Neural cell (in vitro differentiated cells): ENCODE results near the gene EPHA5. TPM values are rescaled to one million over a fixed set of nuclear protein-coding genes. Genes with fewer than 3 reads are reported as not detected.

Experiments
- H2AFZ ChIP-seq: fragments of 200-600, 300-800 bp; sonication (generic), shearing (Covaris generic); 2 replicates; pipeline ENCODE4 v1.6.0; 2014; ENCODE audit warnings: low read depth, mild to moderate bottlenecking, antibody characterized with exemption, low read length, moderate library complexity
- H3F3A ChIP-seq: fragments of 200-600 bp; shearing (Covaris generic); 2 replicates; pipeline ENCODE4 v1.6.1; 2016; ENCODE audit warnings: mild to moderate bottlenecking, moderate library complexity, mixed read lengths, antibody characterized with exemption, low read length; ENCODE audit not compliant: insufficient read depth, poor library complexity, severe bottlenecking
- H3K27ac ChIP-seq: fragments of 200-600, 300-800 bp; sonication (generic), shearing (Covaris generic); 2 replicates; pipeline ENCODE4 v1.5.1; 2014; ENCODE audit warnings: mild to moderate bottlenecking, low read length, moderate library complexity
- H3K27me3 ChIP-seq: fragments of 300-800, 200-600 bp; sonication (generic), shearing (Covaris generic); 2 replicates; pipeline ENCODE4 v1.6.0; 2014; ENCODE audit warnings: mild to moderate bottlenecking, low read depth, low read length, moderate library complexity; ENCODE audit not compliant: insufficient read depth
- H3K36me3 ChIP-seq: fragments of 300-800, 200-600 bp; sonication (generic), shearing (Covaris generic); 2 replicates; pipeline ENCODE4 v1.5.1; 2014; ENCODE audit warnings: mild to moderate bottlenecking, antibody characterized with exemption, low read length, moderate library complexity; ENCODE audit not compliant: insufficient read depth
- H3K4me2 ChIP-seq: fragments of 300-800, 200-600 bp; sonication (generic), shearing (Covaris generic); 2 replicates; pipeline ENCODE4 v1.6.0; 2014; ENCODE audit warnings: mild to moderate bottlenecking, low read length
- H3K4me3 ChIP-seq: fragments of 300-800, 200-600 bp; sonication (generic), shearing (Covaris generic); 2 replicates; pipeline ENCODE4 v1.5.1; 2014; ENCODE audit warnings: mild to moderate bottlenecking, low read length, moderate library complexity
- H3K79me2 ChIP-seq: fragments of 200-600 bp; shearing (Covaris generic); replicated peaks from 2 replicates; pipeline ENCODE4 v1.6.0; 2014; ENCODE audit warnings: mild to moderate bottlenecking, low read length, moderate library complexity; ENCODE audit not compliant: insufficient read depth
- H3K9ac ChIP-seq: fragments of 300-800, 200-600 bp; sonication (generic), shearing (Covaris generic); 2 replicates; pipeline ENCODE4 v1.6.1; 2016; ENCODE audit warnings: mild to moderate bottlenecking, low read length, mixed read lengths
- H3K9me2 ChIP-seq: fragments of 200-600 bp; shearing (Covaris generic); 2 replicates; pipeline ENCODE4 v1.6.1; 2016; ENCODE audit warnings: mild to moderate bottlenecking, low read length, mixed read lengths; ENCODE audit not compliant: insufficient read depth
- H3K9me3 ChIP-seq: fragments of 200-600, 300-800 bp; sonication (generic), shearing (Covaris generic); 2 replicates; pipeline ENCODE4 v1.6.1; 2016; ENCODE audit warnings: mild to moderate bottlenecking, mixed run types, low read length, moderate library complexity, mixed read lengths
- H4K20me1 ChIP-seq: fragments of 200-600 bp; shearing (Covaris generic); 2 replicates; pipeline ENCODE4 v1.6.1; 2016; ENCODE audit warnings: mild to moderate bottlenecking, mixed run types; ENCODE audit not compliant: insufficient read depth
- EP300 ChIP-seq: fragments of 450-650 bp; conservative IDR thresholded peaks from 2 replicates; pipeline ENCODE4 v1.6.1; 2014; ENCODE audit warnings: antibody characterized with exemption, mild to moderate bottlenecking, moderate library complexity; ENCODE audit not compliant: poor library complexity, severe bottlenecking
- EZH2 ChIP-seq: fragments of 200-600, 300-800 bp; shearing (Covaris generic), sonication (generic); IDR thresholded peaks from 2 replicates; pipeline ENCODE4 v1.6.1; 2014; ENCODE audit warnings: antibody characterized with exemption, low read length, borderline replicate concordance, mild to moderate bottlenecking; ENCODE audit not compliant: insufficient read depth, poor library complexity, severe bottlenecking
- MXI1 ChIP-seq: fragments of 450-650 bp; conservative IDR thresholded peaks from 2 replicates; pipeline ENCODE4 v1.6.1; 2014; ENCODE audit warnings: antibody characterized with exemption, mild to moderate bottlenecking; ENCODE audit not compliant: poor library complexity, severe bottlenecking
- POLR2AphosphoS5 ChIP-seq: IDR thresholded peaks from 2 replicates; pipeline ENCODE4 v1.6.1; 2012
- RAD21 ChIP-seq: fragments of 450-650 bp; conservative IDR thresholded peaks from 2 replicates; pipeline ENCODE4 v1.6.1; 2014; ENCODE audit warnings: antibody characterized with exemption, mild to moderate bottlenecking, moderate library complexity
- SMC3 ChIP-seq: fragments of 450-650 bp; conservative IDR thresholded peaks from 2 replicates; pipeline ENCODE4 v1.6.1; 2014; ENCODE audit warnings: antibody characterized with exemption, mild to moderate bottlenecking, moderate library complexity; ENCODE audit not compliant: poor library complexity
- TAF1 ChIP-seq: IDR thresholded peaks from 2 replicates; pipeline ENCODE4 v1.6.1; 2012; ENCODE audit warnings: low read depth
- polyA plus RNA-seq: library from polyadenylated mRNA; depleted of rRNA; stranded (reverse); fragments of >200 nt; gene quantifications from 2 replicates; pipeline ENCODE4 v1.2.3, GENCODE V29; 2014
- TF ChIP-seq, protein P1 (sequence below): IDR thresholded peaks from 2 replicates; pipeline ENCODE4 v1.6.1; 2012; ENCODE audit warnings: borderline replicate concordance
- TF ChIP-seq, protein P2 (sequence below): fragments of 450-650 bp; IDR thresholded peaks from 2 replicates; pipeline ENCODE4 v1.5.1; 2014; ENCODE audit warnings: antibody characterized with exemption, mild to moderate bottlenecking, moderate library complexity; ENCODE audit not compliant: poor library complexity, severe bottlenecking

Gene EPHA5
- polyA plus RNA-seq, 1 donor from 2014 or later = 4.3 TPM

DNA sequence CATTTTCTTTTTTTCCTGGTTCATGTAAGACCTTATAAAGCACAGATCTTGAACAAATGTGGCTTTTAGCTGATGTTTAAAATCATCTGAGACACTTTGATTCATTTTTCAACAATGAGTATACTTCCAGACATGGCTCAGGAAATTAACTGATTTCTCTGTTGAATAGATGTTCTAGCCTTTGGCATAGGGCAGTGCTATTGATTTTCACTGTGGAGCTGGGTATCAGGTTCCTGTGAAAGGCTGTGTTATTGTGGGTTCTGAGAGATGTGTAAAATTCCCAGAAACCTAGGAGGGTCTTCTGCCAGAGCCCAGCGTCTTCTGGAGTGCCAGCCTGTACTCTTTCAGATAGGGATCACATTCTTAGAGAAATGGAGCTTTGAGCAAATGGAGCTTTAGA, 278.9 kb downstream of the EPHA5 start:
- H3K9ac ChIP-seq = no peak overlapping the region
- no peaks in the 10 kb centered on the region for H3F3A ChIP-seq
- no peak overlapping the region for H2AFZ ChIP-seq
- no peak overlapping the region for H3K4me2 ChIP-seq
- H3K9me2 ChIP-seq = no peaks in the 10 kb centered on the region
- H3K4me3 ChIP-seq = no peak overlapping the region
- TF ChIP-seq POLR2AphosphoS5 (no peak), SMC3 (no peak), EZH2 (no peak), EP300 (no peak), TAF1 (no peak), RAD21 (no peak), MXI1 (no peak)
- TF ChIP-seq, protein P1, sequence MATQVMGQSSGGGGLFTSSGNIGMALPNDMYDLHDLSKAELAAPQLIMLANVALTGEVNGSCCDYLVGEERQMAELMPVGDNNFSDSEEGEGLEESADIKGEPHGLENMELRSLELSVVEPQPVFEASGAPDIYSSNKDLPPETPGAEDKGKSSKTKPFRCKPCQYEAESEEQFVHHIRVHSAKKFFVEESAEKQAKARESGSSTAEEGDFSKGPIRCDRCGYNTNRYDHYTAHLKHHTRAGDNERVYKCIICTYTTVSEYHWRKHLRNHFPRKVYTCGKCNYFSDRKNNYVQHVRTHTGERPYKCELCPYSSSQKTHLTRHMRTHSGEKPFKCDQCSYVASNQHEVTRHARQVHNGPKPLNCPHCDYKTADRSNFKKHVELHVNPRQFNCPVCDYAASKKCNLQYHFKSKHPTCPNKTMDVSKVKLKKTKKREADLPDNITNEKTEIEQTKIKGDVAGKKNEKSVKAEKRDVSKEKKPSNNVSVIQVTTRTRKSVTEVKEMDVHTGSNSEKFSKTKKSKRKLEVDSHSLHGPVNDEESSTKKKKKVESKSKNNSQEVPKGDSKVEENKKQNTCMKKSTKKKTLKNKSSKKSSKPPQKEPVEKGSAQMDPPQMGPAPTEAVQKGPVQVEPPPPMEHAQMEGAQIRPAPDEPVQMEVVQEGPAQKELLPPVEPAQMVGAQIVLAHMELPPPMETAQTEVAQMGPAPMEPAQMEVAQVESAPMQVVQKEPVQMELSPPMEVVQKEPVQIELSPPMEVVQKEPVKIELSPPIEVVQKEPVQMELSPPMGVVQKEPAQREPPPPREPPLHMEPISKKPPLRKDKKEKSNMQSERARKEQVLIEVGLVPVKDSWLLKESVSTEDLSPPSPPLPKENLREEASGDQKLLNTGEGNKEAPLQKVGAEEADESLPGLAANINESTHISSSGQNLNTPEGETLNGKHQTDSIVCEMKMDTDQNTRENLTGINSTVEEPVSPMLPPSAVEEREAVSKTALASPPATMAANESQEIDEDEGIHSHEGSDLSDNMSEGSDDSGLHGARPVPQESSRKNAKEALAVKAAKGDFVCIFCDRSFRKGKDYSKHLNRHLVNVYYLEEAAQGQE = no peak
- TF ChIP-seq, protein P2, sequence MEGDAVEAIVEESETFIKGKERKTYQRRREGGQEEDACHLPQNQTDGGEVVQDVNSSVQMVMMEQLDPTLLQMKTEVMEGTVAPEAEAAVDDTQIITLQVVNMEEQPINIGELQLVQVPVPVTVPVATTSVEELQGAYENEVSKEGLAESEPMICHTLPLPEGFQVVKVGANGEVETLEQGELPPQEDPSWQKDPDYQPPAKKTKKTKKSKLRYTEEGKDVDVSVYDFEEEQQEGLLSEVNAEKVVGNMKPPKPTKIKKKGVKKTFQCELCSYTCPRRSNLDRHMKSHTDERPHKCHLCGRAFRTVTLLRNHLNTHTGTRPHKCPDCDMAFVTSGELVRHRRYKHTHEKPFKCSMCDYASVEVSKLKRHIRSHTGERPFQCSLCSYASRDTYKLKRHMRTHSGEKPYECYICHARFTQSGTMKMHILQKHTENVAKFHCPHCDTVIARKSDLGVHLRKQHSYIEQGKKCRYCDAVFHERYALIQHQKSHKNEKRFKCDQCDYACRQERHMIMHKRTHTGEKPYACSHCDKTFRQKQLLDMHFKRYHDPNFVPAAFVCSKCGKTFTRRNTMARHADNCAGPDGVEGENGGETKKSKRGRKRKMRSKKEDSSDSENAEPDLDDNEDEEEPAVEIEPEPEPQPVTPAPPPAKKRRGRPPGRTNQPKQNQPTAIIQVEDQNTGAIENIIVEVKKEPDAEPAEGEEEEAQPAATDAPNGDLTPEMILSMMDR = no peak
- H3K9me3 ChIP-seq = no peaks in the 10 kb centered on the region
- no peaks in the 10 kb centered on the region for H4K20me1 ChIP-seq
- no peak overlapping the region for H3K27ac ChIP-seq
- H3K79me2 ChIP-seq = no peaks in the 10 kb centered on the region
- no peaks in the 10 kb centered on the region for H3K27me3 ChIP-seq
- H3K36me3 ChIP-seq = no peaks in the 10 kb centered on the region

DNA sequence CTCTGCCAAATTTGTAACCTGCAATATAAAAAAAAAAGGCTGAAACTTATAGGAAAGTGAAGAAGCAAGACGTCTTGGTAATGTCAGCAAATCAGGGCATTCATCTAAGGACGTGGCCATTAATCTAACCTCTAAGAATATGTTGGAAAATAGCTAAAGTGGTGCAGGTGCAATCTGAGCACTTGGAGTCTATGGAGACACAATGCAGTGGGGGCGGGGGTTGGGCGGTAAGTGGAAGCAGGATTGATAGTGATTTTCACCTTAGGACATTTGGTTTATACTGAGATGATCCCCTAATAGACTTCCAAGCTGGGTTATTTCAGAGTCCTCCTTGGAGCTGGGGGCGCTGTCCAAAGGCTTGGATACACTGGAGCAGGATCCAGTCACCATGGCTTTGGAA, 283.4 kb downstream of the EPHA5 start:
- Histone ChIP-seq H3K4me2 (no peak overlapping the region), H3K27ac (no peak overlapping the region), H3K9me2 (no peaks in the 10 kb centered on the region), H3K79me2 (no peaks in the 10 kb centered on the region), H3K36me3 (no peaks in the 10 kb centered on the region), H3K9ac (no peak overlapping the region), H2AFZ (no peak overlapping the region), H4K20me1 (no peaks in the 10 kb centered on the region), H3K4me3 (no peak overlapping the region), H3K9me3 (no peaks in the 10 kb centered on the region), H3F3A (no peaks in the 10 kb centered on the region), H3K27me3 (no peaks in the 10 kb centered on the region)
- TF ChIP-seq TAF1 (no peak), POLR2AphosphoS5 (peak; percentile 69)
